ENCODE data around the gene ALDOC.
"Not testable (repeated sequence)": the region's sequence is repeated elsewhere in the genome, so short reads cannot be mapped to it uniquely, and the experiment has no call there.

The ALDOC gene

GRCh38 chr17:28585851-28586250 is 9.2 kb upstream of the ALDOC start:
- DNase-seq (ENCODE audit: extremely low spot score, insufficient read length, low read depth) (no peak), FAIRE-seq (no peak)

- FAIRE-seq, result no peak
- no peak for DNase-seq (ENCODE audit: extremely low spot score, insufficient read length, low read depth)
These were observed 7.7 kb upstream of the ALDOC start for GRCh38 chr17:28584434-28584833.

- no peak for FAIRE-seq
These were observed 5.8 kb upstream of the ALDOC start for GRCh38 chr17:28582513-28582912.

GRCh38 chr17:28580959-28581358 is 4.3 kb upstream of the ALDOC start:
- FAIRE-seq (no peak), DNase-seq (ENCODE audit: extremely low spot score, insufficient read length, low read depth) (no peak)

More at GRCh38 chr17:28582513-28582912, 5.8 kb upstream of the ALDOC start:
- no peak for DNase-seq (ENCODE audit: extremely low spot score, insufficient read length, low read depth)

GRCh38 chr17:28579526-28579925 is 2.8 kb upstream of the ALDOC start:
- DNase-seq (ENCODE audit: extremely low spot score, insufficient read length, low read depth), result no peak
- FAIRE-seq, result no peak

GRCh38 chr17:28578246-28579195 is 1.8 kb upstream of the ALDOC start:
- DNase-seq (ENCODE audit: extremely low spot score, insufficient read length, low read depth), result no peak
- FAIRE-seq, result no peak

- FAIRE-seq (no peak), DNase-seq (ENCODE audit: extremely low spot score, insufficient read length, low read depth) (no peak)
These were observed 750 bp upstream of the ALDOC start for GRCh38 chr17:28577466-28577824.

GRCh38 chr17:28576016-28576415 is 679 bp downstream of the ALDOC start:
- FAIRE-seq, result peak; percentile 18

GRCh38 chr17:28575126-28575795 is 1.4 kb downstream of the ALDOC start:
- FAIRE-seq (no peak), DNase-seq (ENCODE audit: extremely low spot score, insufficient read length, low read depth) (no peak)

More at GRCh38 chr17:28576016-28576415, 679 bp downstream of the ALDOC start:
- DNase-seq (ENCODE audit: extremely low spot score, insufficient read length, low read depth), result not testable (repeated sequence)

GRCh38 chr17:28574526-28574925 is 2.2 kb downstream of the ALDOC start:
- FAIRE-seq (no peak), DNase-seq (ENCODE audit: extremely low spot score, insufficient read length, low read depth) (no peak)

GRCh38 chr17:28573966-28574480 is 2.7 kb downstream of the ALDOC start:
- FAIRE-seq (no peak), DNase-seq (ENCODE audit: extremely low spot score, insufficient read length, low read depth) (no peak)

- no peak for FAIRE-seq
- no peak for DNase-seq (ENCODE audit: extremely low spot score, insufficient read length, low read depth)
These were observed 3.2 kb downstream of the ALDOC start for GRCh38 chr17:28573521-28573920.

- no peak for DNase-seq (ENCODE audit: extremely low spot score, insufficient read length, low read depth)
- no peak for FAIRE-seq
These were observed 3.7 kb downstream of the ALDOC start for GRCh38 chr17:28573040-28573380.

GRCh38 chr17:28572259-28573039 is 4.2 kb downstream of the ALDOC start:
- DNase-seq (ENCODE audit: extremely low spot score, insufficient read length, low read depth), result no peak
- FAIRE-seq, result no peak

GRCh38 chr17:28571361-28572122 is 5.2 kb downstream of the ALDOC start, which contains the start of gene PIGS:
Gene PIGS (minus strand): TSS chr17:28571524. CDS start chr17:28571496, 28 bp downstream.
- peak; percentile 94 for FAIRE-seq
- peak; percentile 92 for DNase-seq (ENCODE audit: extremely low spot score, insufficient read length, low read depth)

GRCh38 chr17:28570716-28571360 is 5.9 kb downstream of the ALDOC start:
- FAIRE-seq (peak; percentile 60), DNase-seq (ENCODE audit: extremely low spot score, insufficient read length, low read depth) (no peak)

GRCh38 chr17:28569446-28569845 is 7.2 kb downstream of the ALDOC start:
- no peak for FAIRE-seq
- DNase-seq (ENCODE audit: extremely low spot score, insufficient read length, low read depth), result no peak

- FAIRE-seq (peak; percentile 79), DNase-seq (ENCODE audit: extremely low spot score, insufficient read length, low read depth) (no peak)
These were observed 9.1 kb downstream of the ALDOC start for GRCh38 chr17:28567604-28568003.

GRCh38 chr17:28563475-28563874 is 13.2 kb downstream of the ALDOC start:
- FAIRE-seq (no peak), DNase-seq (ENCODE audit: extremely low spot score, insufficient read length, low read depth) (no peak)

Data from GM18507 (cell line).